HEK293 (cell line): Measurements from ENCODE around the gene BCAR1.

ENCODE experiments used
- CTCF ChIA-PET: fragments of 350-600 bp; formaldehyde crosslinking; extraction: SDS; loops from one replicate; lab custom pipeline; 2021; ENCODE audit warnings: antibody characterized with exemption; lab: Yijun Ruan, JAX
- POLR2A ChIA-PET: fragments of 300-600 bp; formaldehyde crosslinking; extraction: SDS; loops from one replicate; lab custom pipeline; 2020; ENCODE audit warnings: antibody characterized with exemption, inconsistent platforms; lab: Yijun Ruan, JAX
- H3K27ac ChIP-seq: fragments of 200-500 bp; sonication (Bioruptor generic); 2 replicates; pipeline ENCODE4 v1.5.1; 2014; ENCODE audit warnings: low read depth, low read length, control low read depth, inconsistent platforms; ENCODE audit errors: extremely low read depth
- H3K36me3 ChIP-seq, 2 experiments: fragments of 200-500 bp in 1 of 2; sonication (Bioruptor generic) in 1 of 2; 1 replicate in 1 of 2; 2 replicates in 1 of 2; pipeline ENCODE4 v1.5.1; 2014 to 2017; ENCODE audit warnings: inconsistent platforms in 2 of 2, low read length in 2 of 2; ENCODE audit not compliant: control insufficient read depth in 2 of 2, insufficient read depth in 1 of 2
- H3K4me1 ChIP-seq: fragments of 200-500 bp; sonication (Bioruptor generic); 2 replicates; pipeline ENCODE4 v1.5.1; 2014; ENCODE audit warnings: mild to moderate bottlenecking, low read length, inconsistent platforms; ENCODE audit not compliant: control insufficient read depth, insufficient read depth
- H3K4me3 ChIP-seq: 2 replicates; pipeline ENCODE4 v1.5.1; 2011; ENCODE audit warnings: low read depth, mild to moderate bottlenecking, control low read depth, low read length, moderate library complexity
- H3K9me3 ChIP-seq: fragments of 200-500 bp; sonication (Bioruptor generic); 2 replicates; pipeline ENCODE4 v1.5.1; 2014; ENCODE audit warnings: low read depth, low read length, inconsistent platforms; ENCODE audit not compliant: control insufficient read depth, insufficient read depth
- GLI2 ChIP-seq: fragments of 450-650 bp; formaldehyde crosslinking; IDR thresholded peaks from 2 replicates; pipeline ENCODE4; 2017; ENCODE audit warnings: missing biosample characterization, missing genetic modification characterization, low read depth, borderline replicate concordance
- GLI4 ChIP-seq: fragments of 450-650 bp; formaldehyde crosslinking; IDR thresholded peaks from 2 replicates; pipeline ENCODE4 v1.5.1; 2016; ENCODE audit warnings: missing biosample characterization, missing genetic modification characterization
- HIC1 ChIP-seq: fragments of 450-650 bp; formaldehyde crosslinking; IDR thresholded peaks from 2 replicates; pipeline ENCODE4 v1.5.1; 2016; ENCODE audit warnings: missing biosample characterization, missing genetic modification characterization
- KLF10 ChIP-seq: fragments of 450-650 bp; IDR thresholded peaks from 2 replicates; pipeline ENCODE4 v1.5.1; 2018; ENCODE audit warnings: missing biosample characterization, mild to moderate bottlenecking, missing genetic modification characterization
- KLF9 ChIP-seq: fragments of 450-650 bp; formaldehyde crosslinking; IDR thresholded peaks from 2 replicates; pipeline ENCODE4 v1.5.1; 2016; ENCODE audit warnings: missing biosample characterization, missing genetic modification characterization, low read depth
- MEIS1 ChIP-seq: sonication (generic); formaldehyde crosslinking; IDR thresholded peaks from 2 replicates; pipeline ENCODE4 v1.8.1; 2022; ENCODE audit warnings: missing genetic modification reagents, mild to moderate bottlenecking, borderline replicate concordance
- PRDM1 ChIP-seq: fragments of 450-650 bp; formaldehyde crosslinking; IDR thresholded peaks from 2 replicates; pipeline ENCODE4; 2016; ENCODE audit warnings: missing biosample characterization, missing genetic modification characterization
- RBAK ChIP-seq: fragments of 450-650 bp; formaldehyde crosslinking; IDR thresholded peaks from 2 replicates; pipeline ENCODE4 v1.5.1; 2016; ENCODE audit warnings: missing biosample characterization, missing genetic modification characterization
- TCF7L2 ChIP-seq: IDR thresholded peaks from 2 replicates; pipeline ENCODE4 v1.6.1; 2011; ENCODE audit warnings: low read depth, mild to moderate bottlenecking, inconsistent platforms, low read length, moderate library complexity, borderline replicate concordance
- ZFP41 ChIP-seq: fragments of 450-650 bp; formaldehyde crosslinking; IDR thresholded peaks from 2 replicates; pipeline ENCODE4 v1.5.1; 2016; ENCODE audit warnings: missing biosample characterization, missing genetic modification characterization, borderline replicate concordance
- ZNF112 ChIP-seq: fragments of 450-650 bp; formaldehyde crosslinking; IDR thresholded peaks from 2 replicates; pipeline ENCODE4 v1.5.0; 2017; ENCODE audit warnings: missing biosample characterization, missing genetic modification characterization
- ZNF155 ChIP-seq: fragments of 450-650 bp; formaldehyde crosslinking; IDR thresholded peaks from 2 replicates; pipeline ENCODE4 v1.5.1; 2016; ENCODE audit warnings: missing biosample characterization, missing genetic modification characterization
- ZNF18 ChIP-seq: fragments of 450-650 bp; formaldehyde crosslinking; IDR thresholded peaks from 2 replicates; pipeline ENCODE4 v1.5.1; 2016; ENCODE audit warnings: missing biosample characterization, missing genetic modification characterization
- ZNF19 ChIP-seq: fragments of 450-650 bp; formaldehyde crosslinking; IDR thresholded peaks from 2 replicates; pipeline ENCODE4; 2016; ENCODE audit warnings: missing biosample characterization, missing genetic modification characterization, low read depth
- ZNF266 ChIP-seq: fragments of 450-650 bp; formaldehyde crosslinking; IDR thresholded peaks from 2 replicates; pipeline ENCODE4 v1.5.1; 2016; ENCODE audit warnings: missing biosample characterization, missing genetic modification characterization, low read depth
- ZNF423 ChIP-seq: fragments of 450-650 bp; formaldehyde crosslinking; IDR thresholded peaks from 2 replicates; pipeline ENCODE4 v1.5.1; 2016; ENCODE audit warnings: missing biosample characterization, missing genetic modification characterization
- ZNF426 ChIP-seq: fragments of 450-650 bp; formaldehyde crosslinking; IDR thresholded peaks from 2 replicates; pipeline ENCODE4 v1.5.1; 2017; ENCODE audit warnings: missing biosample characterization, missing genetic modification characterization, mild to moderate bottlenecking, inconsistent platforms, moderate library complexity
- ZNF501 ChIP-seq: fragments of 450-650 bp; formaldehyde crosslinking; IDR thresholded peaks from 2 replicates; pipeline ENCODE4 v1.5.1; 2016; ENCODE audit warnings: missing biosample characterization, missing genetic modification characterization
- ZNF544 ChIP-seq: fragments of 450-650 bp; formaldehyde crosslinking; IDR thresholded peaks from 2 replicates; pipeline ENCODE4 v1.5.0; 2017; ENCODE audit warnings: missing biosample characterization, missing genetic modification characterization
- ZNF560 ChIP-seq: fragments of 450-650 bp; formaldehyde crosslinking; IDR thresholded peaks from 2 replicates; pipeline ENCODE4 v1.5.1; 2017; ENCODE audit warnings: missing biosample characterization, missing genetic modification characterization, borderline replicate concordance
- ZNF639 ChIP-seq: fragments of 450-650 bp; formaldehyde crosslinking; IDR thresholded peaks from 2 replicates; pipeline ENCODE4 v1.5.1; 2016; ENCODE audit warnings: missing biosample characterization, missing genetic modification characterization
- ZNF692 ChIP-seq: fragments of 450-650 bp; formaldehyde crosslinking; IDR thresholded peaks from 2 replicates; pipeline ENCODE4 v1.5.1; 2016; ENCODE audit warnings: missing biosample characterization, missing genetic modification characterization
- ZNF701 ChIP-seq: fragments of 450-650 bp; formaldehyde crosslinking; IDR thresholded peaks from 2 replicates; pipeline ENCODE4 v1.5.1; 2016; ENCODE audit warnings: missing biosample characterization, missing genetic modification characterization
- ZSCAN16 ChIP-seq: fragments of 450-650 bp; formaldehyde crosslinking; IDR thresholded peaks from 2 replicates; pipeline ENCODE4 v1.5.1; 2016; ENCODE audit warnings: missing biosample characterization, missing genetic modification characterization

Gene BCAR1

GRCh38 chr16:75189638-75190245 lies 61.7 kb downstream of the BCAR1 start (continued):
- no peak for TF ChIP-seq MEIS1 (CRISPR knock-in tag)
- TF ChIP-seq ZNF426, result no peak
- no peak for TF ChIP-seq ZNF18 (tag by site-specific recombination)
- no peak for TF ChIP-seq ZNF544 (tag by site-specific recombination)

GRCh38 chr16:75188832-75189477 lies 62.5 kb downstream of the BCAR1 start:
- no peak overlapping the region for H3K4me3 ChIP-seq
- TF ChIP-seq ZFP41 (tag by site-specific recombination) (no peak), ZNF639 (tag by site-specific recombination) (no peak), GLI2 (tag by site-specific recombination) (no peak), GLI4 (tag by site-specific recombination) (no peak), HIC1 (tag by site-specific recombination) (no peak), ZNF155 (no peak), ZNF501 (no peak), ZNF701 (tag by site-specific recombination) (no peak), ZNF112 (no peak), TCF7L2 (no peak), KLF9 (tag by site-specific recombination) (no peak), ZNF19 (tag by site-specific recombination) (no peak), ZNF692 (tag by site-specific recombination) (no peak), ZNF423 (tag by site-specific recombination) (no peak), ZNF560 (no peak), RBAK (no peak), KLF10 (tag by site-specific recombination) (no peak), ZNF266 (tag by site-specific recombination) (no peak), ZSCAN16 (no peak), PRDM1 (no peak)
- TF ChIP-seq, all 188 proteins: peak for 0
- no peaks in the 10 kb centered on the region for H3K36me3 ChIP-seq
- ChIA-PET CTCF (interaction anchor here (0.6 kb wide), 1 partner anchor 520 kb away, joined by 5 read pairs; no protein-coding TSS in a partner anchor), POLR2A (no interaction called here)
- no peak overlapping the region for H3K27ac ChIP-seq
- no peaks in the 10 kb centered on the region for H3K4me1 ChIP-seq
- H3K9me3 ChIP-seq, result no peaks in the 10 kb centered on the region
